Smooth muscle cell (in vitro differentiated cells): ENCODE measurements around the gene ATAD3A. TPM values are rescaled to one million over a fixed set of nuclear protein-coding genes. Genes with fewer than 3 reads are reported as not detected.

Source experiments
- DNase-seq: peaks from one replicate; lab custom pipeline; 2025; ENCODE audit not compliant: unreplicated experiment; lab: John Stamatoyannopoulos, UW
- H2AFZ ChIP-seq: fragments of 200-600 bp; sonication (generic); 2 replicates; pipeline ENCODE4 v1.6.0; 2016; ENCODE audit warnings: antibody characterized with exemption, low read depth, mild to moderate bottlenecking
- H3F3A ChIP-seq: fragments of 200-600 bp; sonication (generic); 2 replicates; pipeline ENCODE4 v1.6.0; 2017; ENCODE audit warnings: antibody characterized with exemption, low read depth
- H3K27ac ChIP-seq: fragments of 200-600 bp; sonication (generic); 2 replicates; pipeline ENCODE4 v1.5.1; 2016; ENCODE audit warnings: low read depth, mild to moderate bottlenecking
- H3K27me3 ChIP-seq: fragments of 200-600 bp; sonication (generic); 2 replicates; pipeline ENCODE4 v1.6.1; 2016; ENCODE audit warnings: low read depth, mild to moderate bottlenecking
- H3K36me3 ChIP-seq: fragments of 200-600 bp; sonication (generic); 2 replicates; pipeline ENCODE4 v1.5.1; 2016; ENCODE audit warnings: low read depth
- H3K4me1 ChIP-seq: fragments of 200-600 bp; sonication (generic); 2 replicates; pipeline ENCODE4 v1.5.1; 2016; ENCODE audit warnings: low read depth
- H3K4me2 ChIP-seq: fragments of 200-600 bp; sonication (generic); 2 replicates; pipeline ENCODE4 v1.6.0; 2016; ENCODE audit warnings: mild to moderate bottlenecking
- H3K4me3 ChIP-seq: fragments of 200-600 bp; sonication (generic); 2 replicates; pipeline ENCODE4 v1.5.1; 2016; ENCODE audit warnings: mild to moderate bottlenecking
- H3K79me2 ChIP-seq: fragments of 200-600 bp; sonication (generic); 2 replicates; pipeline ENCODE4 v1.6.0; 2016; ENCODE audit warnings: low read depth, mild to moderate bottlenecking
- H3K9ac ChIP-seq: fragments of 200-600 bp; sonication (generic); 2 replicates; pipeline ENCODE4 v1.6.0; 2016; ENCODE audit warnings: low read depth
- H3K9me3 ChIP-seq: fragments of 200-600 bp; sonication (generic); replicated peaks from 2 replicates; pipeline ENCODE4 v1.5.1; 2016; ENCODE audit warnings: low read depth
- H4K20me1 ChIP-seq: fragments of 200-600 bp; sonication (generic); 2 replicates; pipeline ENCODE4 v1.6.0; 2016; ENCODE audit warnings: low read depth
- CTCF ChIP-seq: fragments of 200-600 bp; sonication (generic); IDR thresholded peaks from 2 replicates; pipeline ENCODE4 v1.5.1; 2017; ENCODE audit warnings: borderline replicate concordance, mild to moderate bottlenecking, antibody characterized with exemption; ENCODE audit not compliant: insufficient read depth, poor library complexity, severe bottlenecking
- WGBS: methylation state at CpG from one replicate; pipeline ENCODE4 v1.1.7; 2016; ENCODE audit warnings: low lambda C conversion rate; 5-methylcytosine and 5-hydroxymethylcytosine counted together
- polyA plus RNA-seq: library from polyadenylated mRNA; unstranded; fragments of >200 nt; fragmentation: Nextera tagmentation; extraction: Ambion mirVana; gene quantifications from 2 replicates; pipeline ENCODE4 v1.2.1, GENCODE V29; 2016
- total RNA-seq: library from RNA; depleted of rRNA; stranded (reverse); fragments of >200 nt; gene quantifications from 2 replicates; pipeline ENCODE4 v1.2.3, GENCODE V29; 2014

Gene ATAD3A
- total and polyA plus RNA-seq, 2 experiments from 2014 or later = 14.3 to 58.0 TPM

- no peak overlapping the region for H3K9ac ChIP-seq
- no peak overlapping the region for H3K4me2 ChIP-seq
- no peak for TF ChIP-seq CTCF
- no peak overlapping the region for H3K4me3 ChIP-seq
- peaks cover 7% of the 10 kb centered on the region for H4K20me1 ChIP-seq
- no peak overlapping the region for H3K27ac ChIP-seq
- peaks cover 7% of the 10 kb centered on the region for H3K4me1 ChIP-seq
- H3K27me3 ChIP-seq = no peaks in the 10 kb centered on the region
- H3K79me2 ChIP-seq = peaks cover 3% of the 10 kb centered on the region
- 96% methylated on average over 15 of the region's 15 CpGs for WGBS
- no peaks in the 10 kb centered on the region for H3K9me3 ChIP-seq
- no peak for DNase-seq
- no peak overlapping the region for H2AFZ ChIP-seq
- no peaks in the 10 kb centered on the region for H3K36me3 ChIP-seq
- H3F3A ChIP-seq = peaks cover 5% of the 10 kb centered on the region
Measured at GRCh38 chr1:1536938-1537546, 25.1 kb downstream of the ATAD3A start.

- no peak overlapping the region for H3K27ac ChIP-seq
- H3K9ac ChIP-seq = no peak overlapping the region
- no peak for TF ChIP-seq CTCF
- peaks cover 7% of the 10 kb centered on the region for H4K20me1 ChIP-seq
- no peaks in the 10 kb centered on the region for H3K36me3 ChIP-seq
- DNase-seq = no peak
- H2AFZ ChIP-seq = no peak overlapping the region
- peaks cover 6% of the 10 kb centered on the region for H3F3A ChIP-seq
- H3K4me2 ChIP-seq = no peak overlapping the region
- no peak overlapping the region for H3K4me3 ChIP-seq
- peaks cover 7% of the 10 kb centered on the region for H3K4me1 ChIP-seq
- H3K9me3 ChIP-seq = no peaks in the 10 kb centered on the region
- no peaks in the 10 kb centered on the region for H3K27me3 ChIP-seq
- 98% methylated on average over 32 of the region's 32 CpGs for WGBS
- peaks cover 3% of the 10 kb centered on the region for H3K79me2 ChIP-seq
Measured at GRCh38 chr1:1537626-1538250, 25.8 kb downstream of the ATAD3A start.

- WGBS = 95% methylated on average over 23 of the region's 23 CpGs
- Histone ChIP-seq H4K20me1 (peaks cover 7% of the 10 kb centered on the region), H3K9me3 (no peaks in the 10 kb centered on the region), H3K79me2 (peaks cover 3% of the 10 kb centered on the region), H3K27ac (no peak overlapping the region), H3K9ac (no peak overlapping the region), H3K36me3 (no peaks in the 10 kb centered on the region), H3F3A (peaks cover 6% of the 10 kb centered on the region), H3K4me3 (no peak overlapping the region), H3K4me1 (peaks cover 7% of the 10 kb centered on the region), H3K27me3 (no peaks in the 10 kb centered on the region), H3K4me2 (no peak overlapping the region), H2AFZ (no peak overlapping the region)
- no peak for TF ChIP-seq CTCF
- no peak for DNase-seq
Measured at GRCh38 chr1:1538334-1538733, 26.4 kb downstream of the ATAD3A start.

- Histone ChIP-seq H3K27ac (no peak overlapping the region), H3K4me2 (peak overlapping the region; percentile 96), H3F3A (peaks cover 6% of the 10 kb centered on the region), H2AFZ (no peak overlapping the region), H3K9ac (no peak overlapping the region), H3K4me1 (peaks cover 7% of the 10 kb centered on the region), H3K79me2 (peaks cover 3% of the 10 kb centered on the region), H3K27me3 (no peaks in the 10 kb centered on the region), H3K36me3 (no peaks in the 10 kb centered on the region), H3K9me3 (no peaks in the 10 kb centered on the region), H4K20me1 (peaks cover 7% of the 10 kb centered on the region), H3K4me3 (no peak overlapping the region)
- WGBS = 94% methylated on average over 18 of the region's 18 CpGs
- no peak for TF ChIP-seq CTCF
- no peak for DNase-seq
Measured at GRCh38 chr1:1538989-1539309, 27.0 kb downstream of the ATAD3A start.
